Liver (tissue), 9 donors: ENCODE results near the gene DNTT. TPM values are rescaled to one million over a fixed set of nuclear protein-coding genes. Genes with fewer than 3 reads are reported as not detected.
A peak's percentile ranks its signal among the peaks of the same experiment; 100 is the strongest.

ENCODE experiments used
- DNase-seq: peaks from one replicate; pipeline ENCODE4 v3.0.0-alpha.2; 2017; ENCODE audit warnings: low spot score
- H3K27ac ChIP-seq, 2 donors: one replicate each; pipeline ENCODE4 v1.7.0; 2013; ENCODE audit warnings: inconsistent platforms in 2 of 2, low read length in 2 of 2, control low read depth in 1 of 2, low read depth in 1 of 2, mild to moderate bottlenecking in 1 of 2
- H3K27me3 ChIP-seq, 4 donors: one replicate each; pipeline versions ENCODE4 v1.6.1 to v1.7.0; 2013; ENCODE audit warnings: low read length in 3 of 4, inconsistent platforms in 1 of 4, mild to moderate bottlenecking in 1 of 4, moderate library complexity in 1 of 4; ENCODE audit not compliant: control insufficient read depth in 4 of 4, insufficient read depth in 4 of 4
- H3K36me3 ChIP-seq, 4 donors: one replicate each; pipeline versions ENCODE4 v1.6.1 to v1.7.0; 2013; ENCODE audit warnings: low read length in 3 of 4, mild to moderate bottlenecking in 3 of 4, low read depth in 1 of 4, moderate library complexity in 1 of 4; ENCODE audit not compliant: control insufficient read depth in 4 of 4, insufficient read depth in 3 of 4
- H3K4me1 ChIP-seq, 4 donors: one replicate each; pipeline versions ENCODE4 v1.6.1 to v1.7.0; 2013; ENCODE audit warnings: low read length in 3 of 4, mild to moderate bottlenecking in 3 of 4, moderate library complexity in 1 of 4; ENCODE audit not compliant: control insufficient read depth in 4 of 4, insufficient read depth in 4 of 4
- H3K4me3 ChIP-seq, 3 donors: one replicate each; pipeline versions ENCODE4 v1.6.1 to v1.7.0; 2013; ENCODE audit warnings: low read length in 3 of 3, control low read depth in 1 of 3, low read depth in 1 of 3, mild to moderate bottlenecking in 1 of 3
- H3K9ac ChIP-seq, 2 donors: one replicate each; pipeline ENCODE4 v1.7.0; 2013; ENCODE audit warnings: low read length in 2 of 2, mild to moderate bottlenecking in 2 of 2, moderate library complexity in 2 of 2, control low read depth in 1 of 2, low read depth in 1 of 2
- H3K9me3 ChIP-seq, 4 donors: one replicate each; pipeline versions ENCODE4 v1.6.1 to v1.7.0; 2013; ENCODE audit warnings: low read length in 3 of 4; ENCODE audit not compliant: control insufficient read depth in 4 of 4
- EGR1 ChIP-seq, 2 donors: IDR thresholded peaks; 2 replicates each; pipeline ENCODE4 v1.6.1; 2016 to 2018; ENCODE audit warnings: antibody characterized with exemption in 2 of 2, low read depth in 2 of 2
- FOXA1 ChIP-seq: IDR thresholded peaks from 2 replicates; pipeline ENCODE4 v1.6.1; 2016; ENCODE audit warnings: antibody characterized with exemption
- FOXA2 ChIP-seq: IDR thresholded peaks from 2 replicates; pipeline ENCODE4 v1.6.1; 2016; ENCODE audit warnings: antibody characterized with exemption
- GABPA ChIP-seq, 2 donors: IDR thresholded peaks in 1 of 2; conservative IDR thresholded peaks in 1 of 2; 2 replicates each; pipeline ENCODE4 v1.6.1; 2016; ENCODE audit warnings: antibody characterized with exemption in 2 of 2, mild to moderate bottlenecking in 1 of 2, moderate library complexity in 1 of 2
- HNF4A ChIP-seq, 2 donors: conservative IDR thresholded peaks; 2 replicates each; pipeline ENCODE4 v1.6.1; 2016; ENCODE audit warnings: antibody characterized with exemption in 2 of 2, mild to moderate bottlenecking in 2 of 2
- HNF4G ChIP-seq: IDR thresholded peaks from 2 replicates; pipeline ENCODE4 v1.6.1; 2016; ENCODE audit warnings: antibody characterized with exemption
- JUND ChIP-seq, 2 donors: IDR thresholded peaks; 2 replicates each; pipeline ENCODE4 v1.6.1; 2016; ENCODE audit warnings: antibody characterized with exemption in 2 of 2
- NR2F2 ChIP-seq: IDR thresholded peaks from 2 replicates; pipeline ENCODE4 v1.6.1; 2016; ENCODE audit warnings: antibody characterized with exemption
- RAD21 ChIP-seq, 2 donors: IDR thresholded peaks; 2 replicates each; pipeline ENCODE4 v1.6.1; 2016; ENCODE audit warnings: antibody characterized with exemption in 2 of 2, mild to moderate bottlenecking in 2 of 2
- RXRA ChIP-seq, 2 donors: IDR thresholded peaks; 2 replicates each; pipeline ENCODE4 v1.6.1; 2017 to 2018; ENCODE audit warnings: antibody characterized with exemption in 2 of 2, mild to moderate bottlenecking in 1 of 2
- SP1 ChIP-seq: IDR thresholded peaks from 2 replicates; pipeline ENCODE4 v1.6.1; 2018; ENCODE audit warnings: antibody characterized with exemption, mild to moderate bottlenecking
- TAF1 ChIP-seq: conservative IDR thresholded peaks from 2 replicates; pipeline ENCODE4 v1.6.1; 2016; ENCODE audit warnings: antibody characterized with exemption, mild to moderate bottlenecking
- YY1 ChIP-seq: IDR thresholded peaks from 2 replicates; pipeline ENCODE4 v1.6.1; 2016; ENCODE audit warnings: antibody characterized with exemption, mild to moderate bottlenecking
- WGBS: extraction: QIAGEN DNeasy Blood & Tissue Kit; methylation state at CpG from one replicate; pipeline ENCODE4 v1.1.7; 2013; 5-methylcytosine and 5-hydroxymethylcytosine counted together
- polyA plus RNA-seq, 2 donors: library from polyadenylated mRNA; stranded (reverse) in 1 of 2; unstranded in 1 of 2; fragments of 200-250 nt in 1 of 2; fragments of >200 nt in 1 of 2; fragmentation: Nextera tagmentation in 1 of 2; extraction: Ambion mirVana in 1 of 2; gene quantifications; one replicate each; pipeline versions ENCODE4 v1.2.1 to v1.2.3, GENCODE V29; 2013 to 2015
- total RNA-seq, 2 donors: library from RNA; depleted of rRNA; stranded (reverse); fragments of >200 nt; gene quantifications; one replicate each; pipeline ENCODE4 v1.2.3, GENCODE V29; 2014
- TF ChIP-seq, protein P1 (sequence below): IDR thresholded peaks from 2 replicates; pipeline ENCODE4 v1.6.1; 2016; ENCODE audit warnings: antibody characterized with exemption
- TF ChIP-seq, protein P2 (sequence below): IDR thresholded peaks from 2 replicates; pipeline ENCODE4 v1.6.1; 2016; ENCODE audit warnings: antibody characterized with exemption
- TF ChIP-seq, protein P3 (sequence below): IDR thresholded peaks from 2 replicates; pipeline ENCODE4 v1.6.1; 2016; ENCODE audit warnings: antibody characterized with exemption
- TF ChIP-seq, protein P4 (sequence below): fragments of 150-350 bp; IDR thresholded peaks from 2 replicates; pipeline ENCODE4 v1.5.1; 2017; ENCODE audit warnings: improper control_type of control experiment, low read depth, low read length; ENCODE audit not compliant: missing input control
- TF ChIP-seq, protein P5 (sequence below): IDR thresholded peaks from 2 replicates; pipeline ENCODE4 v1.6.1; 2016; ENCODE audit warnings: antibody characterized with exemption, mild to moderate bottlenecking
- donor health status: healthy.
- donor health status: healthy.
- donor health status: healthy.
- donor health status: healthy.
- donor health status: healthy.

DNTT gene
- total and polyA plus RNA-seq, 4 donors = 0.70 TPM; not detected in 3

DNA sequence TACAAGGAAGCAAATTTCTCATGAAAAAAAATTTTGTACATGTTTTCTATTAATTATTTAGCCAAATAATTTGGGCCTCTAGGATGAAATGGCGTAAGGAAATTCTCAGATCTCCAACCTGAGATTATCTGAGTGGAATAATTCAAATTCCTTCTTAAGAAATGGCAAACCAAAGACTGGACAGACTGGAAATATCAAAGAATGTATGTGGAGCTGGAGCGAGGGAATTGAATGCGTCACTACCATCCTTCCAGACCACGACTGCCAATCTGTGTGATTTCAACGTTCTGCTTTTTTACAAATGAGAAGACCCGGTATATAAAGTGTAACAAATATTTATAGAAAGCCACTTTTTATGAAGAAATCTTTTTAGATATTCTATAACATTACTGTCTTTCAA, 20.5 kb upstream of the DNTT start:
- no peaks in the 10 kb centered on the region for H3K9me3 ChIP-seq
- peaks cover 10 to 45% (median 28%) of the 10 kb centered on the region in 4 donors for H3K4me1 ChIP-seq
- H3K4me3 ChIP-seq = no peak overlapping the region
- peak in 1 of 2 donors; percentile 18 for TF ChIP-seq JUND (IDR thresholded peaks at IDR 0.05)
- TF ChIP-seq SP1 = no peak
- TF ChIP-seq RXRA (IDR thresholded peaks at IDR 0.05) = no peak
- TF ChIP-seq, protein P1, sequence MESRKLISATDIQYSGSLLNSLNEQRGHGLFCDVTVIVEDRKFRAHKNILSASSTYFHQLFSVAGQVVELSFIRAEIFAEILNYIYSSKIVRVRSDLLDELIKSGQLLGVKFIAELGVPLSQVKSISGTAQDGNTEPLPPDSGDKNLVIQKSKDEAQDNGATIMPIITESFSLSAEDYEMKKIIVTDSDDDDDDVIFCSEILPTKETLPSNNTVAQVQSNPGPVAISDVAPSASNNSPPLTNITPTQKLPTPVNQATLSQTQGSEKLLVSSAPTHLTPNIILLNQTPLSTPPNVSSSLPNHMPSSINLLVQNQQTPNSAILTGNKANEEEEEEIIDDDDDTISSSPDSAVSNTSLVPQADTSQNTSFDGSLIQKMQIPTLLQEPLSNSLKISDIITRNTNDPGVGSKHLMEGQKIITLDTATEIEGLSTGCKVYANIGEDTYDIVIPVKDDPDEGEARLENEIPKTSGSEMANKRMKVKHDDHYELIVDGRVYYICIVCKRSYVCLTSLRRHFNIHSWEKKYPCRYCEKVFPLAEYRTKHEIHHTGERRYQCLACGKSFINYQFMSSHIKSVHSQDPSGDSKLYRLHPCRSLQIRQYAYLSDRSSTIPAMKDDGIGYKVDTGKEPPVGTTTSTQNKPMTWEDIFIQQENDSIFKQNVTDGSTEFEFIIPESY = peak; percentile 10
- H3K9ac ChIP-seq = no peak overlapping the region
- H3K27ac ChIP-seq = peak overlapping the region; percentile 75 to 81
- no peaks in the 10 kb centered on the region for H3K27me3 ChIP-seq
- no peaks in the 10 kb centered on the region for H3K36me3 ChIP-seq
- no peak for DNase-seq
- WGBS = 89% methylated on average over 6 of the region's 6 CpGs

DNA sequence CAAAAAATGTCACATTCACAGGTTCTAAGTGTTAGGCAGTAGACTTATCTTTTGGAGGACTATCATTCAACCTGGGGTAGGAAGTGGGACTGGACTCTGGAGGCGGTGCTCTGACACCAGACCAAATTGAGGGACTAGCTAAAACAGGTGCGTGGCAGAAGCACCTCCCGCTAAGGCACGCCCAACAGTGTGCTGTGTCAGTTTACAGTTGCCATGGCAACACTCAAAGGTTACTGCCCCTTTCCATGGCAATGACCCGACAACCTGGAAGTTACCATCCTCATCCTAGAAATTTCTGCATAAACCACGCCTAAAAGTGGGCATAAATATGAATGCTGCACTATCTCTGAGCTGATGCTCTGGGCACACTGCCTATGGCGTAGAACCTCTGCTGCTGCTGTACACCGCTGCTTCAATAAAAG, 18.9 kb upstream of the DNTT start:
- Histone ChIP-seq H3K27ac (peak overlapping the region; percentile 51 to 70), H3K36me3 (no peaks in the 10 kb centered on the region), H3K4me1 (peaks cover 10 to 45% (median 28%) of the 10 kb centered on the region in 4 donors), H3K4me3 (no peak overlapping the region), H3K27me3 (no peaks in the 10 kb centered on the region), H3K9me3 (no peaks in the 10 kb centered on the region), H3K9ac (no peak overlapping the region)
- no peak for DNase-seq
- no peak for TF ChIP-seq JUND (IDR thresholded peaks at IDR 0.05)
- peak in 1 of 2 donors; percentile 18 for TF ChIP-seq GABPA (IDR thresholded peaks at IDR 0.05 in 1 of 2, conservative IDR thresholded peaks at IDR 0.05 in 1 of 2)
- TF ChIP-seq RAD21 (IDR thresholded peaks at IDR 0.05) = no peak
- TF ChIP-seq SP1 = peak; percentile 52
- TF ChIP-seq YY1 = peak; percentile 86
- peak; percentile 69 for TF ChIP-seq TAF1
- peak; percentile 46 for TF ChIP-seq NR2F2
- TF ChIP-seq, protein P1 = peak; percentile 28
- TF ChIP-seq EGR1 (IDR thresholded peaks at IDR 0.05; ENCODE audit: low read depth in 2 of 2) = peak in 1 of 2 donors; percentile 52
- TF ChIP-seq, protein P2, sequence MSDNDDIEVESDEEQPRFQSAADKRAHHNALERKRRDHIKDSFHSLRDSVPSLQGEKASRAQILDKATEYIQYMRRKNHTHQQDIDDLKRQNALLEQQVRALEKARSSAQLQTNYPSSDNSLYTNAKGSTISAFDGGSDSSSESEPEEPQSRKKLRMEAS = peak; percentile 76
- no peak for TF ChIP-seq HNF4G
- TF ChIP-seq FOXA1 = no peak
- TF ChIP-seq HNF4A (conservative IDR thresholded peaks at IDR 0.05) = peak; percentile 43 to 64
- TF ChIP-seq, protein P3, sequence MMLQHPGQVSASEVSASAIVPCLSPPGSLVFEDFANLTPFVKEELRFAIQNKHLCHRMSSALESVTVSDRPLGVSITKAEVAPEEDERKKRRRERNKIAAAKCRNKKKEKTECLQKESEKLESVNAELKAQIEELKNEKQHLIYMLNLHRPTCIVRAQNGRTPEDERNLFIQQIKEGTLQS = no peak
- no peak for TF ChIP-seq FOXA2
- TF ChIP-seq, protein P4, sequence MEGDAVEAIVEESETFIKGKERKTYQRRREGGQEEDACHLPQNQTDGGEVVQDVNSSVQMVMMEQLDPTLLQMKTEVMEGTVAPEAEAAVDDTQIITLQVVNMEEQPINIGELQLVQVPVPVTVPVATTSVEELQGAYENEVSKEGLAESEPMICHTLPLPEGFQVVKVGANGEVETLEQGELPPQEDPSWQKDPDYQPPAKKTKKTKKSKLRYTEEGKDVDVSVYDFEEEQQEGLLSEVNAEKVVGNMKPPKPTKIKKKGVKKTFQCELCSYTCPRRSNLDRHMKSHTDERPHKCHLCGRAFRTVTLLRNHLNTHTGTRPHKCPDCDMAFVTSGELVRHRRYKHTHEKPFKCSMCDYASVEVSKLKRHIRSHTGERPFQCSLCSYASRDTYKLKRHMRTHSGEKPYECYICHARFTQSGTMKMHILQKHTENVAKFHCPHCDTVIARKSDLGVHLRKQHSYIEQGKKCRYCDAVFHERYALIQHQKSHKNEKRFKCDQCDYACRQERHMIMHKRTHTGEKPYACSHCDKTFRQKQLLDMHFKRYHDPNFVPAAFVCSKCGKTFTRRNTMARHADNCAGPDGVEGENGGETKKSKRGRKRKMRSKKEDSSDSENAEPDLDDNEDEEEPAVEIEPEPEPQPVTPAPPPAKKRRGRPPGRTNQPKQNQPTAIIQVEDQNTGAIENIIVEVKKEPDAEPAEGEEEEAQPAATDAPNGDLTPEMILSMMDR = no peak
- TF ChIP-seq RXRA (IDR thresholded peaks at IDR 0.05) = peak; percentile 96
- TF ChIP-seq, protein P5, sequence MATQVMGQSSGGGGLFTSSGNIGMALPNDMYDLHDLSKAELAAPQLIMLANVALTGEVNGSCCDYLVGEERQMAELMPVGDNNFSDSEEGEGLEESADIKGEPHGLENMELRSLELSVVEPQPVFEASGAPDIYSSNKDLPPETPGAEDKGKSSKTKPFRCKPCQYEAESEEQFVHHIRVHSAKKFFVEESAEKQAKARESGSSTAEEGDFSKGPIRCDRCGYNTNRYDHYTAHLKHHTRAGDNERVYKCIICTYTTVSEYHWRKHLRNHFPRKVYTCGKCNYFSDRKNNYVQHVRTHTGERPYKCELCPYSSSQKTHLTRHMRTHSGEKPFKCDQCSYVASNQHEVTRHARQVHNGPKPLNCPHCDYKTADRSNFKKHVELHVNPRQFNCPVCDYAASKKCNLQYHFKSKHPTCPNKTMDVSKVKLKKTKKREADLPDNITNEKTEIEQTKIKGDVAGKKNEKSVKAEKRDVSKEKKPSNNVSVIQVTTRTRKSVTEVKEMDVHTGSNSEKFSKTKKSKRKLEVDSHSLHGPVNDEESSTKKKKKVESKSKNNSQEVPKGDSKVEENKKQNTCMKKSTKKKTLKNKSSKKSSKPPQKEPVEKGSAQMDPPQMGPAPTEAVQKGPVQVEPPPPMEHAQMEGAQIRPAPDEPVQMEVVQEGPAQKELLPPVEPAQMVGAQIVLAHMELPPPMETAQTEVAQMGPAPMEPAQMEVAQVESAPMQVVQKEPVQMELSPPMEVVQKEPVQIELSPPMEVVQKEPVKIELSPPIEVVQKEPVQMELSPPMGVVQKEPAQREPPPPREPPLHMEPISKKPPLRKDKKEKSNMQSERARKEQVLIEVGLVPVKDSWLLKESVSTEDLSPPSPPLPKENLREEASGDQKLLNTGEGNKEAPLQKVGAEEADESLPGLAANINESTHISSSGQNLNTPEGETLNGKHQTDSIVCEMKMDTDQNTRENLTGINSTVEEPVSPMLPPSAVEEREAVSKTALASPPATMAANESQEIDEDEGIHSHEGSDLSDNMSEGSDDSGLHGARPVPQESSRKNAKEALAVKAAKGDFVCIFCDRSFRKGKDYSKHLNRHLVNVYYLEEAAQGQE = peak; percentile 42
- WGBS = 34% methylated on average over 8 of the region's 8 CpGs
